ENCODE data around the gene USP17L30.
"Not testable (repeated sequence)": the region's sequence is repeated elsewhere in the genome, so short reads cannot be mapped to it uniquely, and the experiment has no call there.

USP17L30 gene, protein sequence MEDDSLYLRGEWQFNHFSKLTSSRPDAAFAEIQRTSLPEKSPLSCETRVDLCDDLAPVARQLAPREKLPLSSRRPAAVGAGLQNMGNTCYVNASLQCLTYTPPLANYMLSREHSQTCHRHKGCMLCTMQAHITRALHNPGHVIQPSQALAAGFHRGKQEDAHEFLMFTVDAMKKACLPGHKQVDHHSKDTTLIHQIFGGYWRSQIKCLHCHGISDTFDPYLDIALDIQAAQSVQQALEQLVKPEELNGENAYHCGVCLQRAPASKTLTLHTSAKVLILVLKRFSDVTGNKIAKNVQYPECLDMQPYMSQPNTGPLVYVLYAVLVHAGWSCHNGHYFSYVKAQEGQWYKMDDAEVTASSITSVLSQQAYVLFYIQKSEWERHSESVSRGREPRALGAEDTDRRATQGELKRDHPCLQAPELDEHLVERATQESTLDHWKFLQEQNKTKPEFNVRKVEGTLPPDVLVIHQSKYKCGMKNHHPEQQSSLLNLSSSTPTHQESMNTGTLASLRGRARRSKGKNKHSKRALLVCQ

GRCh38 chr4:9362829-9363228 lies at the start of gene USP17L30:
USP17L30 (plus strand) TSS chr4:9363129; CDS start chr4:9363129, 0 bp downstream.
- not testable (repeated sequence) for DNase-seq (ENCODE audit: low read depth)

DNA sequence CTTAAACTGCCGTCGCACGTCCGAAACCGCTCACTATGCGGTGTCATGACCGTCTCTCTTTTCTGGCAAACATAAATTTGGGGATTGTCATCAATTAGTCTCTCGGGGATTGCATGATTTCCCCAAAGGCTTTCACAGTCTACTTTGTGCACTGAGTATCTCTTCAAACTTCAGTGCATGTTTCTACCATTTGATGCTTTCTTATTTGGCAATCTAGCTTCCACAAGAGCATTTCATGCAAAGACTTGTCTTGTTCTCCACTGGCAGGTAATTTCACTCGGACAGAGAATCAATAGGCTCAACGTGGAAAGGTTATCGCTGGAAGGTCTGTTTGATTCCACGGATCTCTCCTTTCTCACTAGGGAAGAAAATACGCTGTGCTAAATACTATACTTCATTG lies 38.7 kb upstream of the USP17L30 start:
- DNase-seq (ENCODE audit: low read depth): not testable (repeated sequence)

DNA sequence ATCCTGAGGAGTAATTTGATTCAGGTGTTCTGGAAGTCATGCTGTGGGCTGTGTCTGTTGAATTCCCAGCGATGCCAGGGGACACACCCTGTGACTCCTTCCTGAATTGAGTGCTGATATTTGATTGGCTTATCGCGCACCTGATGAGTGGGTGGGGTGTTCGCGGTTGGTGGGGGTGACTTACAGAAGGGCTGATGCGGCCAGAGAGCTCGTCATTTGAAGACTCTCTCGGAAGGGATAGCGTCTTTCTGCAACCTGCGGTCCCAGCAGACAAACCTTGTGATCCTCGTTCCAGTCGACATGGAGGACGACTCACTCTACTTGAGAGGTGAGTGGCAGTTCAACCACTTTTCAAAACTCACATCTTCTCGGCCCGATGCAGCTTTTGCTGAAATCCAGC lies 38.1 kb upstream of the USP17L30 start, which contains the start of gene USP17L24:
Gene USP17L24 (plus strand): TSS at position 301 of the 400 bp plus-strand sequence. CDS start 0 bp downstream, at position 301.
- not testable (repeated sequence) for DNase-seq (ENCODE audit: low read depth)

GRCh38 chr4:9329611-9330010 lies 33.3 kb upstream of the USP17L30 start, which contains the start of gene USP17L25:
USP17L25 (plus strand) TSS chr4:9329911; CDS start chr4:9329911, 0 bp downstream.
- not testable (repeated sequence) for DNase-seq (ENCODE audit: low read depth)

- not testable (repeated sequence) for DNase-seq (ENCODE audit: low read depth)
These were observed 28.6 kb upstream of the USP17L30 start, which contains the start of gene USP17L26 for GRCh38 chr4:9334358-9334757. USP17L26 (plus strand) TSS chr4:9334658; CDS start chr4:9334658, 0 bp downstream.

GRCh38 chr4:9339103-9339502 lies 23.8 kb upstream of the USP17L30 start, which contains the start of gene USP17L5:
USP17L5 (plus strand) TSS chr4:9339403; CDS start chr4:9339403, 0 bp downstream.
- DNase-seq (ENCODE audit: low read depth): not testable (repeated sequence)

- not testable (repeated sequence) for DNase-seq (ENCODE audit: low read depth)
These were observed 19.1 kb upstream of the USP17L30 start, which contains the start of gene USP17L27 for GRCh38 chr4:9343848-9344247. USP17L27 (plus strand) TSS chr4:9344148; CDS start chr4:9344148, 0 bp downstream.

GRCh38 chr4:9348593-9348992 lies 14.3 kb upstream of the USP17L30 start, which contains the start of gene USP17L28:
USP17L28 (plus strand) TSS chr4:9348893; CDS start chr4:9348893, 0 bp downstream.
- not testable (repeated sequence) for DNase-seq (ENCODE audit: low read depth)

GRCh38 chr4:9350866-9351265 lies 12.1 kb upstream of the USP17L30 start:
- DNase-seq (ENCODE audit: low read depth): not testable (repeated sequence)

DNA sequence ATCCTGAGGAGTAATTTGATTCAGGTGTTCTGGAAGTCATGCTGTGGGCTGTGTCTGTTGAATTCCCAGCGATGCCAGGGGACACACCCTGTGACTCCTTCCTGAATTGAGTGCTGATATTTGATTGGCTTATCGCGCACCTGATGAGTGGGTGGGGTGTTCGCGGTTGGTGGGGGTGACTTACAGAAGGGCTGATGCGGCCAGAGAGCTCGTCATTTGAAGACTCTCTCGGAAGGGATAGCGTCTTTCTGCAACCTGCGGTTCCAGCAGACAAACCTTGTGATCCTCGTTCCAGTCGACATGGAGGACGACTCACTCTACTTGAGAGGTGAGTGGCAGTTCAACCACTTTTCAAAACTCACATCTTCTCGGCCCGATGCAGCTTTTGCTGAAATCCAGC lies 9.6 kb upstream of the USP17L30 start, which contains the start of gene USP17L29:
Gene USP17L29 (plus strand): TSS at position 301 of the 400 bp plus-strand sequence. CDS start 0 bp downstream, at position 301.
- not testable (repeated sequence) for DNase-seq (ENCODE audit: low read depth)

- DNase-seq (ENCODE audit: low read depth): not testable (repeated sequence)
These were observed 17.0 kb downstream of the USP17L30 start for GRCh38 chr4:9379881-9380280.

DNA sequence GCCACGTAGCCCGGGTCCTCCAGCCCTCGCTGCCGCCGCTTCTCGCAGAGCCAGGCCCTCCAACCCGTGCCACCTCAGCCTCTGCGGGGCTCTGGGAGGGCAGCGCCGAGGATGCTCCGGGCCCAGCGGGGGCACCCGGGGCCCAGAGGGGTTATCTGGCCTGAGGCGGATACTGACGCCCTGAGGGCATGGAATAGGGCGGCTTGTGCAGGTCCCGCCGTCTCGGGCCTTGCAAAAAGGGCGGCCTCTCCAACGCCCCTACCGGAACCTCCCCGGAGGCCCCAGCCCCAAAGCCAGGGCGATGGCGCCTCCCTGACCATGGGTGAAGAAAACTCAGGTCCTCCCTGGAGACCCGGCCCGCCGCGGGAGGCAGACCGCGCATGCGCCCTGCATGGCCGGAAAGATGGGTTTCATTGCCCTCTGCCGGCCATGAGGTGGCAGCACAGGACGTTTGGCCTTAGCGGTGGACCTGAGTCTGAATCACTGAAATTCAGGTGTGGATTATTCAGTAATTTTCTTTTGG lies 18.1 kb downstream of the USP17L30 start:
- not testable (repeated sequence) for DNase-seq (ENCODE audit: low read depth)

DNA sequence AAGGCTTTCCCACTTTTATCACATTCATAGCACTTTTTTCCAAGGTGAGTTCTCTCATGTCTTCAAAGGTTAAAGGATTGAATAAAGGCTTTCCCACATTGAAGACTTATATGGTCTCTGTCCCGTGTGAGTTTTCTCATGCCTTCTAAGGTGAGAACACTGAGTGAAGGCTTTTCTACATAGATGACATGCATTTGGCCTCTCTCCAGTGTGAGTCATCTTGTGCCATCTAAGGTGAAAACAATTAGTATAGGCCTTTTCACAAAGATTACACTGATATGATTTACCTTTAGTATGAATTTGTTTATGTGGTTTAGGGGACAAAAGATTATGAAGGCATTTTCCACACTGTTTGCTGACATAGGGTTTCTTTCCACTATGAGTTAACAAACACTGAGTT lies 21.2 kb downstream of the USP17L30 start:
- no peak for DNase-seq (ENCODE audit: low read depth)

- DNase-seq (ENCODE audit: low read depth): not testable (repeated sequence)
These were observed 26.1 kb downstream of the USP17L30 start for GRCh38 chr4:9389001-9389400.

DNA sequence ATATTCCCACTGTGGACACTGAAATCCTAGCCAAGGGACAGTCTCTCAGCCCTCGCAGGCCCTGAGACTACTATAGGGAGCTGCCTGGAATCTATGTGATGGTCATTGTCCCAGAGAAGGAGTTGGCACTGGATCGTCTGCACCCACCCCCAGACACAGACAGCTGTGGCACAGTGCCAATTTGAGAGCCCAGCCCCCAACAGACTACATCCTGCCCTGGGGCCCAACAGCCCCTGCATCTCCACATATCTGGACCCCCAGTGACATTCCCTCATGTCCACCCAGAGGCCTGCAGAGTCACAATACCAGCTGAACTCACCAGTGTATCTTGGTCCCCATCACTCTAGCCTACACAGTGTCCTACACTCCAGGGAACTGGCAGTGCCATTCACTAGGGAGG lies 42.8 kb downstream of the USP17L30 start:
- DNase-seq (ENCODE audit: low read depth): not testable (repeated sequence)

DNA sequence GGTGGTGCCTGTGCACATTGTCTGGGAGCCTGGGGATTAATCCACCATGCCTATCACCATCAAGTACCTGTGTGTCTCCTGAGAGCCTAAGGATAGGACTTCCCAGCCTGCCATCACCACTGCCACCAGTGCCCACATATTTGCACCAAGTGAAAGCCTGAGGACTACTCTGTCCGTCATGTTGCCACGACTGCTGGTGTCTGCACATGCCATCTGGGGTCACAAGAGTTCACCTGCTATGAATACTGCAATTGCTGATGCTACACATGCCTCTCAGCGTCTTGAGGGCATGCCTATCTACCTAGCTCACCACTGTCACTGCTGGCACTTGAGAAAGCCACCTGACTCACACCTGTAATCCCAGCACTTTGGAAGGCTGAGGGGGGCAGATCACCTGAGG lies 43.6 kb downstream of the USP17L30 start:
- DNase-seq (ENCODE audit: low read depth): not testable (repeated sequence)

DNA sequence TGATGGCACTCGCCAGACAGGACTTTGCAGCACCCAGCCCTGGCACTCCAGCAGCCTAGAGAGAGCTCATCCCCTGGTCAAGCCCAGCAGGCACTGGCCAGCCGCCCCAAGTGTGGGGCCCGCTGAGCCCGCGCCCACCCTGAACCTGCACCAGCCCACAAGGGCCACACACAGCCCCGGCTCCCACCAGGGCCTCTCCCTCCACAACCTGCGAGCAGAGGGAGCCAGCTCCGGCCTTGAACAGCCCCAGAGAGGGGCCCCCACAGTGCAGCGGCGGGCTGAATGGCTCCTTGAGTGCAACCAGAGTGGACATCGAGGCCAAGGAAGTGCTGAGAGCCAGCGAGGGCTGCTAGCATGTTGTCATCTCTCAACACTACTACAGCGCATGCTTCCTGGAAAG lies 46.9 kb downstream of the USP17L30 start:
- no peak for DNase-seq (ENCODE audit: low read depth)
